GM23338 (cell line): ENCODE results near the gene CERS5. TPM values are rescaled to one million over a fixed set of nuclear protein-coding genes. Genes with fewer than 3 reads are reported as not detected.

ENCODE experiments used
- ATAC-seq: fragments of 200-7000 bp; cut with Tn5 transposase; 3 replicates; pipeline ENCODE4 v1.9.1; 2020
- DNase-seq: peaks from one replicate; pipeline ENCODE4 v3.0.0-alpha.2; 2015; ENCODE audit warnings: low spot score
- H2AFZ ChIP-seq: fragments of 200-600 bp; sonication (generic); 2 replicates; pipeline ENCODE4 v1.8.0; 2016; ENCODE audit warnings: antibody characterized with exemption, mild to moderate bottlenecking, moderate library complexity
- H3F3A ChIP-seq: fragments of 200-600 bp; sonication (generic); replicated peaks from 2 replicates; pipeline ENCODE4 v1.8.0; 2017; ENCODE audit warnings: antibody characterized with exemption, mixed run types, low read depth
- H3K27ac ChIP-seq: fragments of 200-600 bp; sonication (generic); 2 replicates; pipeline ENCODE4 v1.6.1; 2016; ENCODE audit warnings: low read depth
- H3K27me3 ChIP-seq: fragments of 200-600 bp; sonication (generic); 2 replicates; pipeline ENCODE4 v1.8.0; 2016; ENCODE audit warnings: mild to moderate bottlenecking, mixed run types, moderate library complexity; ENCODE audit not compliant: insufficient read depth
- H3K36me3 ChIP-seq: fragments of 200-600 bp; sonication (generic); 2 replicates; pipeline ENCODE4 v1.8.0; 2016; ENCODE audit warnings: mild to moderate bottlenecking; ENCODE audit not compliant: insufficient read depth
- H3K4me1 ChIP-seq: fragments of 200-600 bp; sonication (generic); 2 replicates; pipeline ENCODE4 v1.8.0; 2016; ENCODE audit warnings: mild to moderate bottlenecking, moderate library complexity; ENCODE audit not compliant: insufficient read depth
- H3K4me2 ChIP-seq: fragments of 200-600 bp; sonication (generic); 2 replicates; pipeline ENCODE4 v1.7.1; 2017; ENCODE audit warnings: mixed run types
- H3K4me3 ChIP-seq: fragments of 200-600 bp; sonication (generic); 2 replicates; pipeline ENCODE4 v1.6.1; 2016; ENCODE audit warnings: mixed run types
- H3K79me2 ChIP-seq: fragments of 200-600 bp; sonication (generic); replicated peaks from 2 replicates; pipeline ENCODE4 v1.8.0; 2017; ENCODE audit warnings: mild to moderate bottlenecking; ENCODE audit not compliant: insufficient read depth
- H3K9me2 ChIP-seq: fragments of 200-600 bp; sonication (generic); 2 replicates; pipeline ENCODE4 v1.8.0; 2017; ENCODE audit not compliant: insufficient read depth
- H4K20me1 ChIP-seq: fragments of 200-600 bp; sonication (generic); replicated peaks from 2 replicates; pipeline ENCODE4 v1.8.0; 2017; ENCODE audit warnings: mild to moderate bottlenecking; ENCODE audit not compliant: insufficient read depth
- H3K27ac Mint-ChIP-seq: 2 replicates; pipeline ENCODE4 v1.8.0; 2020; ENCODE audit warnings: inconsistent platforms, mild to moderate bottlenecking, moderate library complexity, mixed read lengths
- H3K27me3 Mint-ChIP-seq: 3 replicates; pipeline ENCODE4 v1.8.0; 2022; ENCODE audit warnings: low read depth, mild to moderate bottlenecking, moderate library complexity, mixed read lengths, inconsistent platforms; ENCODE audit not compliant: insufficient read depth, poor library complexity
- H3K36me3 Mint-ChIP-seq: 3 replicates; pipeline ENCODE4 v1.8.0; 2021; ENCODE audit warnings: low read depth, mild to moderate bottlenecking, inconsistent platforms, moderate library complexity, mixed read lengths
- H3K4me1 Mint-ChIP-seq: 3 replicates; pipeline ENCODE4 v1.8.0; 2020; ENCODE audit warnings: mild to moderate bottlenecking, inconsistent platforms, mixed read lengths
- H3K4me3 Mint-ChIP-seq: 3 replicates; pipeline ENCODE4 v1.8.0; 2021; ENCODE audit warnings: moderate library complexity, mild to moderate bottlenecking, inconsistent platforms, mixed read lengths
- H3K9me3 Mint-ChIP-seq: 3 replicates; pipeline ENCODE4 v1.8.0; 2020; ENCODE audit warnings: moderate library complexity, mild to moderate bottlenecking, inconsistent platforms, mixed read lengths
- ETS1 ChIP-seq: IDR thresholded peaks from 2 replicates; pipeline ENCODE4 v1.6.1; 2016; ENCODE audit warnings: antibody characterized with exemption
- EZH2 ChIP-seq: fragments of 200-600 bp; sonication (generic); IDR thresholded peaks from one replicate; pipeline ENCODE4 v1.8.0; 2017; ENCODE audit warnings: antibody characterized with exemption, mild to moderate bottlenecking, low read depth; ENCODE audit not compliant: unreplicated experiment
- JUNB ChIP-seq: IDR thresholded peaks from one replicate; pipeline ENCODE4 v1.6.1; 2016; ENCODE audit warnings: antibody characterized with exemption; ENCODE audit not compliant: unreplicated experiment
- NANOG ChIP-seq: IDR thresholded peaks from 2 replicates; pipeline ENCODE4 v1.6.1; 2016; ENCODE audit warnings: antibody characterized with exemption, borderline replicate concordance
- ZNF462 ChIP-seq: fragments of 250-450 bp; sonication (Bioruptor Pico); IDR thresholded peaks from 2 replicates; pipeline ENCODE4 v1.5.0; 2020; ENCODE audit warnings: mild to moderate bottlenecking, moderate library complexity
- polyA plus RNA-seq: library from polyadenylated mRNA; unstranded; fragments of >200 nt; fragmentation: Nextera tagmentation; extraction: Ambion mirVana; gene quantifications from 2 replicates; pipeline ENCODE4 v1.2.1, GENCODE V29; 2016
- total RNA-seq: library from RNA; depleted of rRNA; stranded (reverse); fragments of >200 nt; shearing (Covaris generic); gene quantifications from 2 replicates; pipeline ENCODE4 v1.2.3, GENCODE V29; 2014
- TF ChIP-seq, protein P1 (sequence below), 2 experiments: fragments of 200-600 bp in 1 of 2; sonication (generic) in 1 of 2; conservative IDR thresholded peaks; 2 replicates each; pipeline versions ENCODE4 v1.5.1 to v1.6.1; 2016 to 2017; ENCODE audit warnings: antibody characterized with exemption in 2 of 2, low read depth in 2 of 2, mild to moderate bottlenecking in 2 of 2, moderate library complexity in 1 of 2

CERS5 gene
- total and polyA plus RNA-seq, 2 experiments from 2014 or later, result 42.7 to 56.5 TPM

GRCh38 chr12:50089730-50090129 lies 77.4 kb downstream of the CERS5 start:
- no peak for DNase-seq
- no peak for ATAC-seq
- Histone ChIP-seq H3K36me3 (peaks cover 74% of the 10 kb centered on the region), H3K4me2 (no peak overlapping the region), H2AFZ (no peak overlapping the region), H3K27ac (no peak overlapping the region), H4K20me1 (peaks cover 21% of the 10 kb centered on the region), H3F3A (peaks cover 31% of the 10 kb centered on the region), H3K4me3 (no peak overlapping the region), H3K79me2 (peaks cover 18% of the 10 kb centered on the region), H3K4me1 (no peaks in the 10 kb centered on the region; the same call in 1 of the 2 replicates), H3K9me2 (no peaks in the 10 kb centered on the region), H3K27me3 (no peaks in the 10 kb centered on the region)
- no peak overlapping the region for H3K27ac Mint-ChIP-seq
- no peak overlapping the region for H3K4me3 Mint-ChIP-seq
- no peaks in the 10 kb centered on the region for H3K27me3 Mint-ChIP-seq
- H3K36me3 Mint-ChIP-seq, result peaks cover 90% of the 10 kb centered on the region
- TF ChIP-seq NANOG, result no peak
- no peak for TF ChIP-seq ZNF462 (CRISPR knock-in tag)
- TF ChIP-seq EZH2, result no peak
- no peak for TF ChIP-seq JUNB
- TF ChIP-seq ETS1, result no peak
- TF ChIP-seq, protein P1, sequence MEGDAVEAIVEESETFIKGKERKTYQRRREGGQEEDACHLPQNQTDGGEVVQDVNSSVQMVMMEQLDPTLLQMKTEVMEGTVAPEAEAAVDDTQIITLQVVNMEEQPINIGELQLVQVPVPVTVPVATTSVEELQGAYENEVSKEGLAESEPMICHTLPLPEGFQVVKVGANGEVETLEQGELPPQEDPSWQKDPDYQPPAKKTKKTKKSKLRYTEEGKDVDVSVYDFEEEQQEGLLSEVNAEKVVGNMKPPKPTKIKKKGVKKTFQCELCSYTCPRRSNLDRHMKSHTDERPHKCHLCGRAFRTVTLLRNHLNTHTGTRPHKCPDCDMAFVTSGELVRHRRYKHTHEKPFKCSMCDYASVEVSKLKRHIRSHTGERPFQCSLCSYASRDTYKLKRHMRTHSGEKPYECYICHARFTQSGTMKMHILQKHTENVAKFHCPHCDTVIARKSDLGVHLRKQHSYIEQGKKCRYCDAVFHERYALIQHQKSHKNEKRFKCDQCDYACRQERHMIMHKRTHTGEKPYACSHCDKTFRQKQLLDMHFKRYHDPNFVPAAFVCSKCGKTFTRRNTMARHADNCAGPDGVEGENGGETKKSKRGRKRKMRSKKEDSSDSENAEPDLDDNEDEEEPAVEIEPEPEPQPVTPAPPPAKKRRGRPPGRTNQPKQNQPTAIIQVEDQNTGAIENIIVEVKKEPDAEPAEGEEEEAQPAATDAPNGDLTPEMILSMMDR (conservative IDR thresholded peaks at IDR 0.05; ENCODE audit: low read depth in 2 of 2), result no peak
- no peaks in the 10 kb centered on the region for H3K9me3 Mint-ChIP-seq
- H3K4me1 Mint-ChIP-seq, result peaks cover 14% of the 10 kb centered on the region; the same call in 2 of the 3 replicates
